Suprapubic skin (tissue), 4 donors: ENCODE results near the gene RPL35.
"Not testable (repeated sequence)": the region's sequence is repeated elsewhere in the genome, so short reads cannot be mapped to it uniquely, and the experiment has no call there.

Source experiments
- EP300 ChIP-seq: sonication (generic); formaldehyde crosslinking; IDR thresholded peaks from one replicate; pipeline ENCODE4 v1.6.1; 2017; ENCODE audit warnings: antibody characterized with exemption
- POLR2A ChIP-seq, 2 donors: fragments of 450-650 bp; IDR thresholded peaks; one replicate each; pipeline ENCODE4 v1.6.1; 2017; ENCODE audit warnings: antibody characterized with exemption in 2 of 2, mild to moderate bottlenecking in 2 of 2, moderate library complexity in 2 of 2
- POLR2AphosphoS5 ChIP-seq, 3 donors: sonication (generic); formaldehyde crosslinking; IDR thresholded peaks; one replicate each; pipeline ENCODE4 v1.6.1; 2017; ENCODE audit warnings: antibody characterized with exemption in 3 of 3
- TF ChIP-seq, protein P1 (sequence below), 2 donors: fragments of 200-600 bp in 1 of 2; fragments of 450-650 bp in 1 of 2; sonication (generic) in 1 of 2; IDR thresholded peaks; one replicate each; pipeline ENCODE4 v1.5.1; 2016 to 2019; ENCODE audit warnings: antibody characterized with exemption in 2 of 2, mild to moderate bottlenecking in 1 of 2, moderate library complexity in 1 of 2

DNA sequence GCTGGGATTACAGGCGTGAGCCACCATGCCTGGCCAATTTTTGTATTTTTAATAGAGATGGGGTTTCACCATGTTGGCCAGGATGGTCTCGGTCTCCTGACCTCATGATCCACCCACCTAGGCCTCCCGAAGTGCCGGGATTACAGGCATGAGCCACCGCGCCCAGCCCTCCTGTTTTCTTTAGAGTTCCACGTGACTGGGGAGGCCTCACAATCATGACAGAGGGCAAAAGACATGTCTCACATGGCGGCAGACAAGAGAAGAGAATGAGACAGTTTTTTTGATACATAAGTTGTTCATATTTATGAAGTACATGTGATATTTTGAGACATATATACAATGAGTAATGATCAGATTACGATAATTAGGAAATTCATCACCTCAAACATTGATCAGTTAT lies 15.3 kb downstream of the RPL35 start:
- TF ChIP-seq, protein P1, sequence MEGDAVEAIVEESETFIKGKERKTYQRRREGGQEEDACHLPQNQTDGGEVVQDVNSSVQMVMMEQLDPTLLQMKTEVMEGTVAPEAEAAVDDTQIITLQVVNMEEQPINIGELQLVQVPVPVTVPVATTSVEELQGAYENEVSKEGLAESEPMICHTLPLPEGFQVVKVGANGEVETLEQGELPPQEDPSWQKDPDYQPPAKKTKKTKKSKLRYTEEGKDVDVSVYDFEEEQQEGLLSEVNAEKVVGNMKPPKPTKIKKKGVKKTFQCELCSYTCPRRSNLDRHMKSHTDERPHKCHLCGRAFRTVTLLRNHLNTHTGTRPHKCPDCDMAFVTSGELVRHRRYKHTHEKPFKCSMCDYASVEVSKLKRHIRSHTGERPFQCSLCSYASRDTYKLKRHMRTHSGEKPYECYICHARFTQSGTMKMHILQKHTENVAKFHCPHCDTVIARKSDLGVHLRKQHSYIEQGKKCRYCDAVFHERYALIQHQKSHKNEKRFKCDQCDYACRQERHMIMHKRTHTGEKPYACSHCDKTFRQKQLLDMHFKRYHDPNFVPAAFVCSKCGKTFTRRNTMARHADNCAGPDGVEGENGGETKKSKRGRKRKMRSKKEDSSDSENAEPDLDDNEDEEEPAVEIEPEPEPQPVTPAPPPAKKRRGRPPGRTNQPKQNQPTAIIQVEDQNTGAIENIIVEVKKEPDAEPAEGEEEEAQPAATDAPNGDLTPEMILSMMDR (IDR thresholded peaks at IDR 0.05) = not testable (repeated sequence)
- not testable (repeated sequence) for TF ChIP-seq EP300; POLR2A (IDR thresholded peaks at IDR 0.05); POLR2AphosphoS5 (IDR thresholded peaks at IDR 0.05)
